H1 (cell line): Measurements from ENCODE around the gene PTPRD. TPM values are rescaled to one million over a fixed set of nuclear protein-coding genes. Genes with fewer than 3 reads are reported as not detected.

Source experiments
- CTCF ChIA-PET: fragments of 300-600 bp; sonication (Branson Sonifier 250); formaldehyde crosslinking; loops from one replicate; lab custom pipeline; 2021; ENCODE audit not compliant: partially characterized antibody; lab: Charles Lee
- POLR2A ChIA-PET: fragments of 300-600 bp; sonication (Branson Sonifier 250); formaldehyde crosslinking; loops from one replicate; lab custom pipeline; 2021; ENCODE audit warnings: inconsistent platforms; ENCODE audit not compliant: partially characterized antibody; lab: Charles Lee
- DNase-seq, 2 experiments: peaks; one replicate each; pipeline versions ENCODE4 v3.0.0 to v3.0.0-alpha.2; 2010 to 2022; ENCODE audit warnings: low spot score in 2 of 2, low read depth in 1 of 2, mixed read lengths in 1 of 2
- FAIRE-seq: peaks from 2 replicates; lab custom pipeline; 2011; peaks lifted over from hg19 to GRCh38; lab: Jason Lieb, UNC
- H2AFZ ChIP-seq: 2 replicates; pipeline ENCODE4 v1.8.1; 2012; ENCODE audit warnings: low read length, inconsistent platforms
- H2AK5ac ChIP-seq: 2 replicates; pipeline ENCODE4 v1.6.1; 2013; ENCODE audit warnings: low read depth, low read length
- H2BK120ac ChIP-seq: replicated peaks from 2 replicates; pipeline ENCODE3; 2013; ENCODE audit warnings: low read depth, low read length, inconsistent platforms
- H2BK12ac ChIP-seq: 2 replicates; pipeline ENCODE4 v1.6.1; 2013; ENCODE audit warnings: low read depth, low read length
- H2BK15ac ChIP-seq: 2 replicates; pipeline ENCODE4 v1.6.1; 2013; ENCODE audit warnings: low read length
- H2BK20ac ChIP-seq: 2 replicates; pipeline ENCODE4 v1.6.1; 2013; ENCODE audit warnings: low read length
- H2BK5ac ChIP-seq: 2 replicates; pipeline ENCODE4 v1.6.1; 2013; ENCODE audit warnings: low read depth, low read length
- H3K14ac ChIP-seq: 2 replicates; pipeline ENCODE4 v1.6.1; 2013; ENCODE audit warnings: inconsistent platforms; ENCODE audit not compliant: insufficient read length
- H3K18ac ChIP-seq: 2 replicates; pipeline ENCODE4 v1.6.1; 2013; ENCODE audit warnings: low read length; ENCODE audit errors: extremely low read depth
- H3K23ac ChIP-seq: 2 replicates; pipeline ENCODE4 v1.6.1; 2013; ENCODE audit warnings: inconsistent platforms; ENCODE audit not compliant: insufficient read length
- H3K23me2 ChIP-seq: 2 replicates; pipeline ENCODE4 v1.6.1; 2013; ENCODE audit warnings: low read depth, low read length
- H3K27ac ChIP-seq: 2 replicates; pipeline ENCODE4 v1.6.1; 2011; ENCODE audit warnings: low read depth, low read length, inconsistent platforms
- H3K27me3 ChIP-seq, 4 experiments: replicated peaks in 1 of 4; 1 replicate in 1 of 4; 2 replicates in 3 of 4; pipeline versions ENCODE4 v1.6.1 to v1.8.1; 2011 to 2013; ENCODE audit warnings: low read length in 3 of 4, mild to moderate bottlenecking in 3 of 4, inconsistent platforms in 2 of 4, mixed read lengths in 2 of 4, moderate library complexity in 1 of 4; ENCODE audit not compliant: control insufficient read depth in 3 of 4, insufficient read depth in 3 of 4; ENCODE audit errors: extremely low read depth in 1 of 4
- H3K36me3 ChIP-seq, 4 experiments: 2 replicates each; pipeline versions ENCODE4 v1.6.1 to v1.8.1; 2011 to 2013; ENCODE audit warnings: mild to moderate bottlenecking in 4 of 4, low read length in 3 of 4, moderate library complexity in 2 of 4, control low read depth in 1 of 4, inconsistent platforms in 1 of 4; ENCODE audit not compliant: insufficient read depth in 4 of 4, control insufficient read depth in 2 of 4
- H3K4ac ChIP-seq: replicated peaks from 2 replicates; pipeline ENCODE3; 2013; ENCODE audit warnings: low read length, low read depth, mixed read lengths, inconsistent platforms; ENCODE audit not compliant: insufficient read length
- H3K4me1 ChIP-seq, 4 experiments: replicated peaks in 1 of 4; 1 replicate in 1 of 4; 2 replicates in 3 of 4; pipeline versions ENCODE4 v1.6.1 to v1.8.1; 2011 to 2013; ENCODE audit warnings: low read length in 3 of 4, inconsistent platforms in 2 of 4, mixed read lengths in 1 of 4; ENCODE audit not compliant: insufficient read depth in 4 of 4, control insufficient read depth in 3 of 4
- H3K4me2 ChIP-seq, 2 experiments: 2 replicates each; pipeline versions ENCODE4 v1.6.1 to v1.8.1; 2011 to 2013; ENCODE audit warnings: low read depth in 2 of 2, low read length in 2 of 2, control low read depth in 1 of 2, inconsistent platforms in 1 of 2, mild to moderate bottlenecking in 1 of 2; ENCODE audit not compliant: insufficient read depth in 1 of 2
- H3K4me3 ChIP-seq, 4 experiments: fragments of 200-600, 300-600 bp in 1 of 4; sonication (generic), shearing (Covaris generic), sonication (Bioruptor Twin) in 1 of 4; 2 replicates each; pipeline versions ENCODE4 v1.5.1 to v1.8.1; 2011 to 2016; ENCODE audit warnings: low read length in 4 of 4, low read depth in 3 of 4, control low read depth in 2 of 4, inconsistent platforms in 2 of 4, mild to moderate bottlenecking in 2 of 4, mixed read lengths in 1 of 4, moderate library complexity in 1 of 4; ENCODE audit not compliant: insufficient read depth in 2 of 4; ENCODE audit errors: extremely low read depth in 1 of 4
- H3K56ac ChIP-seq: replicated peaks from 2 replicates; pipeline ENCODE3; 2013; ENCODE audit warnings: low read depth, mild to moderate bottlenecking, mixed read lengths, low read length, inconsistent platforms; ENCODE audit not compliant: insufficient read length
- H3K79me1 ChIP-seq: 2 replicates; pipeline ENCODE4 v1.6.1; 2013; ENCODE audit warnings: low read depth, low read length, control low read depth
- H3K79me2 ChIP-seq, 2 experiments: 2 replicates each; pipeline versions ENCODE4 v1.6.1 to v1.8.1; 2012 to 2013; ENCODE audit warnings: low read length in 2 of 2, mild to moderate bottlenecking in 2 of 2, inconsistent platforms in 1 of 2; ENCODE audit not compliant: insufficient read depth in 2 of 2, control insufficient read depth in 1 of 2
- H3K9ac ChIP-seq, 4 experiments: replicated peaks in 1 of 4; 1 replicate in 1 of 4; 2 replicates in 3 of 4; pipeline versions ENCODE4 v1.6.1 to v1.8.1; 2011 to 2013; ENCODE audit warnings: low read depth in 3 of 4, low read length in 3 of 4, control low read depth in 2 of 4, mild to moderate bottlenecking in 2 of 4, moderate library complexity in 2 of 4, inconsistent platforms in 1 of 4; ENCODE audit errors: extremely low read depth in 1 of 4
- H3K9me3 ChIP-seq, 2 experiments: 2 replicates each; pipeline versions ENCODE4 v1.6.1 to v1.8.1; 2012 to 2013; ENCODE audit warnings: mild to moderate bottlenecking in 2 of 2, moderate library complexity in 2 of 2, control low read depth in 1 of 2, inconsistent platforms in 1 of 2, low read depth in 1 of 2, low read length in 1 of 2, mixed read lengths in 1 of 2; ENCODE audit not compliant: insufficient read depth in 2 of 2
- H4K20me1 ChIP-seq, 2 experiments: replicated peaks in 1 of 2; 2 replicates each; pipeline versions ENCODE3 to v1.8.1; 2011 to 2013; ENCODE audit warnings: inconsistent platforms in 2 of 2, low read length in 2 of 2, mild to moderate bottlenecking in 1 of 2; ENCODE audit not compliant: insufficient read depth in 2 of 2, control insufficient read depth in 1 of 2
- H4K5ac ChIP-seq: 2 replicates; pipeline ENCODE4 v1.6.1; 2013; ENCODE audit warnings: low read length, low read depth, mixed read lengths, inconsistent platforms; ENCODE audit not compliant: insufficient read length
- H4K8ac ChIP-seq: 2 replicates; pipeline ENCODE4 v1.8.0; 2013; ENCODE audit warnings: mild to moderate bottlenecking, moderate library complexity, low read length, inconsistent platforms; ENCODE audit not compliant: insufficient read depth; ENCODE audit errors: extremely low read depth
- H4K91ac ChIP-seq: replicated peaks from 2 replicates; pipeline ENCODE3; 2013; ENCODE audit warnings: low read length, mixed read lengths, inconsistent platforms; ENCODE audit not compliant: insufficient read length
- CTBP2 ChIP-seq: IDR thresholded peaks from 2 replicates; pipeline ENCODE4 v1.7.0; 2011; ENCODE audit warnings: borderline replicate concordance, mild to moderate bottlenecking, moderate library complexity, mixed read lengths, low read length; ENCODE audit not compliant: insufficient read depth, insufficient read length
- GTF2F1 ChIP-seq: IDR thresholded peaks from 2 replicates; pipeline ENCODE4 v1.6.1; 2012; ENCODE audit warnings: low read depth, low read length, improper control_type of control experiment, borderline replicate concordance
- RAD21 ChIP-seq, 2 experiments: IDR thresholded peaks in 1 of 2; conservative IDR thresholded peaks in 1 of 2; 2 replicates each; pipeline ENCODE4 v1.6.1; 2011; ENCODE audit warnings: low read depth in 2 of 2, low read length in 2 of 2, improper control_type of control experiment in 1 of 2, inconsistent platforms in 1 of 2, mild to moderate bottlenecking in 1 of 2, moderate library complexity in 1 of 2
- WGBS, 2 experiments: shearing (Covaris generic) in 1 of 2; methylation state at CpG; one replicate each; pipeline versions ENCODE4 v1.1.6 to v1.1.7; 2013 to 2015; ENCODE audit warnings: low lambda C conversion rate in 2 of 2, mixed read lengths in 2 of 2, inconsistent platforms in 1 of 2, low coverage in 1 of 2, missing lambda C conversion rate in 1 of 2; ENCODE audit not compliant: insufficient replicate concordance in 2 of 2, insufficient coverage in 1 of 2, insufficient read length in 1 of 2; ENCODE audit errors: extremely low coverage in 1 of 2, missing lambda C conversion rate in 1 of 2; 5-methylcytosine and 5-hydroxymethylcytosine counted together
- polyA plus RNA-seq, 7 experiments: library from polyadenylated mRNA; depleted of rRNA in 3 of 7; stranded (reverse) in 5 of 7; unstranded in 2 of 7; fragments of >200 nt in 5 of 7; fragments of 200-250 nt in 2 of 7; gene quantifications; 1 replicate in 5 of 7; 2 replicates in 1 of 7; 4 replicates in 1 of 7; pipeline versions ENCODE4 v1.2.1 to v1.2.3, GENCODE V29; 2011 to 2013; ENCODE audit warnings: missing spikeins in 2 of 7, mixed read lengths in 2 of 7
- total RNA-seq: library from RNA; stranded (reverse); fragmentation: NEBNext Ultra II Directional; extraction: Animal tissue kit (Norgen Biotek cat#: 25700); gene quantifications from 2 replicates; pipeline ENCODE4 v1.2.1, GENCODE V29; 2021
- TF ChIP-seq, protein P1 (sequence below), 3 experiments: IDR thresholded peaks; 1 replicate in 2 of 3; 2 replicates in 1 of 3; pipeline versions ENCODE4 v1.5.1 to v1.6.1; 2011; ENCODE audit warnings: low read length in 3 of 3, mild to moderate bottlenecking in 3 of 3, inconsistent platforms in 2 of 3, low read depth in 1 of 3, moderate library complexity in 1 of 3; ENCODE audit not compliant: insufficient read depth in 1 of 3; ENCODE audit errors: control extremely low read depth in 1 of 3

Gene PTPRD
- total and polyA plus RNA-seq, 2 of the 8 experiments (the other 6 are each of a cell fraction or from before 2014, with no cell fraction given): 17.2 to 77.0 TPM

DNA sequence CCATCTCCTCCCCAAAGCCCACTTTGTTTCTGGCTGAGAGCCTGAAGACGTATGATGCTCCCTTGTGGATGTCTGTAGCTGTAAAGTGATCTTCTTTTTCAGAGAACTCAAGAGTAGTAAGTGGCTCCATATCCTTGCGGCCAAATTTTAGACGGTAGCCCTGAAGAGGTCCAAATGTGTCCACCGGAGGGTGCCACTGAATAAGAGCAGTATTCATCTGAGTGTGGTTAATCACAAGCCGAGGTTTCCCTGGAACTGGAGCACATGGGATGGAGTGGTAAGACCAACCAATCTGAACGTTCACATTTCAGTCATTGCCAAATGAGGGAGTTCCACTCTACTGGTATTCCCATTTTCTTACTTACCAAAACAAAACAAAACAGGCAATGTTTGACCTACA is 2126.7 kb downstream of the PTPRD start:
- WGBS, 2 experiments: 88% methylated on average over 6 of the region's 6 CpGs; no CpG with 5 or more reads in 1 of the 2 experiments
- Histone ChIP-seq H4K91ac (no peak overlapping the region), H3K18ac (no peak overlapping the region), H3K56ac (no peak overlapping the region), H3K27ac (no peak overlapping the region), H3K23me2 (no peaks in the 10 kb centered on the region), H3K4ac (no peak overlapping the region), H4K5ac (no peak overlapping the region), H4K20me1 (no peaks in the 10 kb centered on the region), H3K9me3 (no peaks in the 10 kb centered on the region), H2BK5ac (no peak overlapping the region), H2AFZ (no peak overlapping the region), H2BK120ac (no peak overlapping the region), H2BK12ac (no peak overlapping the region), H3K14ac (no peak overlapping the region), H3K4me1 (no peaks in the 10 kb centered on the region), H3K79me2 (no peaks in the 10 kb centered on the region), H3K79me1 (no peaks in the 10 kb centered on the region), H2BK15ac (no peak overlapping the region), H2AK5ac (no peak overlapping the region), H4K8ac (no peak overlapping the region), H3K36me3 (peaks cover 0 to 4% (median 2%) of the 10 kb centered on the region in 4 experiments; a peak in 3 of 8 replicates), H2BK20ac (no peak overlapping the region), H3K4me3 (no peak overlapping the region), H3K4me2 (no peak overlapping the region)
- FAIRE-seq: peak; percentile 92
- POLR2A ChIA-PET: no interaction called here
- DNase-seq: peak; percentile 50 to 61
- TF ChIP-seq CTBP2: no peak
- TF ChIP-seq GTF2F1: no peak
- TF ChIP-seq, protein P1, sequence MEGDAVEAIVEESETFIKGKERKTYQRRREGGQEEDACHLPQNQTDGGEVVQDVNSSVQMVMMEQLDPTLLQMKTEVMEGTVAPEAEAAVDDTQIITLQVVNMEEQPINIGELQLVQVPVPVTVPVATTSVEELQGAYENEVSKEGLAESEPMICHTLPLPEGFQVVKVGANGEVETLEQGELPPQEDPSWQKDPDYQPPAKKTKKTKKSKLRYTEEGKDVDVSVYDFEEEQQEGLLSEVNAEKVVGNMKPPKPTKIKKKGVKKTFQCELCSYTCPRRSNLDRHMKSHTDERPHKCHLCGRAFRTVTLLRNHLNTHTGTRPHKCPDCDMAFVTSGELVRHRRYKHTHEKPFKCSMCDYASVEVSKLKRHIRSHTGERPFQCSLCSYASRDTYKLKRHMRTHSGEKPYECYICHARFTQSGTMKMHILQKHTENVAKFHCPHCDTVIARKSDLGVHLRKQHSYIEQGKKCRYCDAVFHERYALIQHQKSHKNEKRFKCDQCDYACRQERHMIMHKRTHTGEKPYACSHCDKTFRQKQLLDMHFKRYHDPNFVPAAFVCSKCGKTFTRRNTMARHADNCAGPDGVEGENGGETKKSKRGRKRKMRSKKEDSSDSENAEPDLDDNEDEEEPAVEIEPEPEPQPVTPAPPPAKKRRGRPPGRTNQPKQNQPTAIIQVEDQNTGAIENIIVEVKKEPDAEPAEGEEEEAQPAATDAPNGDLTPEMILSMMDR (IDR thresholded peaks at IDR 0.05; ENCODE audit: control extremely low read depth in 1 of 3, insufficient read depth in 1 of 3, low read depth in 1 of 3, low read length in 3 of 3): peak; percentile 37 to 73 (median 58)
- TF ChIP-seq RAD21 (IDR thresholded peaks at IDR 0.05 in 1 of 2, conservative IDR thresholded peaks at IDR 0.05 in 1 of 2; ENCODE audit: low read depth in 2 of 2, low read length in 2 of 2): peak; percentile 80 to 83
- TF ChIP-seq, all 59 proteins: peak for 2
- CTCF ChIA-PET: interaction anchor here (0.6 to 1.8 kb wide), 7 partner anchors 9 to 519 kb away, joined by 3 to 5 read pairs (median 3); no protein-coding TSS in a partner anchor
- Histone ChIP-seq H3K9ac (no peak overlapping the region), H3K27me3 (no peaks in the 10 kb centered on the region), H3K23ac (no peak overlapping the region)
